ENCODE results near the gene TCAP.
A peak's percentile ranks its signal among the peaks of the same experiment; 100 is the strongest.
"Not testable (repeated sequence)": the region's sequence is repeated elsewhere in the genome, so short reads cannot be mapped to it uniquely, and the experiment has no call there.

TCAP gene

GRCh38 chr17:39706383-39706782 lies 41.2 kb downstream of the TCAP start:
- no peak for DNase-seq

- DNase-seq, result peak in 1 of 5 experiments; percentile 73
Measured at GRCh38 chr17:39706921-39707337, 41.8 kb downstream of the TCAP start.

GRCh38 chr17:39709319-39709997 lies 44.3 kb downstream of the TCAP start:
- DNase-seq, result no peak

- no peak for DNase-seq
Measured at GRCh38 chr17:39709998-39710964, 45.1 kb downstream of the TCAP start.

GRCh38 chr17:39711071-39711470 lies 45.9 kb downstream of the TCAP start:
- DNase-seq, result not testable (repeated sequence)

- no peak for DNase-seq
Measured at GRCh38 chr17:39711851-39712250, 46.7 kb downstream of the TCAP start.

- no peak for DNase-seq
Measured at GRCh38 chr17:39714234-39714633, 49.1 kb downstream of the TCAP start.

- no peak for DNase-seq
Measured at GRCh38 chr17:39715375-39716072, 50.4 kb downstream of the TCAP start.
